DND-41 (cell line): ENCODE data around the gene FBXW8.

Experiments
- CTCF ChIP-seq: IDR thresholded peaks from 2 replicates; pipeline ENCODE4 v1.5.1; 2012; ENCODE audit warnings: borderline replicate concordance, low read length, moderate library complexity, mild to moderate bottlenecking; ENCODE audit not compliant: poor library complexity, severe bottlenecking; ENCODE audit errors: extremely low read depth
- EZH2 ChIP-seq: IDR thresholded peaks from 3 replicates; pipeline ENCODE4 v1.6.1; 2012; ENCODE audit warnings: borderline replicate concordance, low read depth, mild to moderate bottlenecking, moderate library complexity, low read length, inconsistent platforms; ENCODE audit not compliant: severe bottlenecking

- TF ChIP-seq CTCF (no peak), EZH2 (no peak)
These were observed 165.9 kb downstream of the FBXW8 start for GRCh38 chr12:117076410-117077372.
